Left hindlimb (tissue), 1 donor: Measurements from ENCODE around the gene GAGE12G.
"Not testable (repeated sequence)": the region's sequence is repeated elsewhere in the genome, so short reads cannot be mapped to it uniquely, and the experiment has no call there.

Source experiments
- DNase-seq: peaks from one replicate; pipeline ENCODE4 v3.0.0-alpha.2; 2018

The GAGE12G gene

GRCh38 chrX:49570100-49570499 is at the start of gene GAGE12G:
Gene GAGE12G, plus strand, starts transcription at chrX:49570400. Its CDS starts 1,155 bp downstream, at chrX:49571555.
- DNase-seq = not testable (repeated sequence)

- DNase-seq = not testable (repeated sequence)
Observed at GRCh38 chrX:49531877-49532276, 38.3 kb upstream of the GAGE12G start, which contains the start of gene GAGE12C. Gene GAGE12C, plus strand, starts transcription at chrX:49532177. Its CDS starts 1,155 bp downstream, at chrX:49533332.

GRCh38 chrX:49541433-49541832 is 28.8 kb upstream of the GAGE12G start, which contains the start of gene GAGE12D:
Gene GAGE12D, plus strand, starts transcription at chrX:49541733. Its CDS starts 1,155 bp downstream, at chrX:49542888.
- not testable (repeated sequence) for DNase-seq

GRCh38 chrX:49550989-49551388 is 19.2 kb upstream of the GAGE12G start, which contains the start of gene GAGE12E:
Gene GAGE12E, plus strand, starts transcription at chrX:49551289. Its CDS starts 1,155 bp downstream, at chrX:49552444.
- DNase-seq = not testable (repeated sequence)

GRCh38 chrX:49560542-49560941 is 9.7 kb upstream of the GAGE12G start, which contains the start of gene GAGE12F:
Gene GAGE12F, plus strand, starts transcription at chrX:49560842. Its CDS starts 1,155 bp downstream, at chrX:49561997.
- not testable (repeated sequence) for DNase-seq

DNA sequence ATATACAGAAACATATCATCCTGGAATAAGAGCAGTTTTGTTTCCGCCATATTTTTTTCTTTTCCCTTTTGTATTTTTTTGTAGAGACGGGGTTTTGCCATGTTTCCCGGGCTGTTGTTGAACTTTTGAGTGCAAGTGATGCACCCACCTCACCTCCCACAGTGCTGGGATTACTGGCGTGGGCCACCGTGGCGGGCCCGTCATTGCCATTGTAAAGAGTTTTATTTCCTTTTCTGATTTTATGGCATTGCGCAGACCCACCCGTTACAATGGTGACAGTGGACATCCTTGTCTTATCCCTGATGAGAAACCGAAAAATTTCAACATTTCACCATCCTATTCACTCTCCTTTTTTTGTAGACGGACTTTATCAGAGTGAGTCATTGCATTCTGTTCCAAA is 1.5 kb upstream of the GAGE12G start:
- not testable (repeated sequence) for DNase-seq

- DNase-seq = not testable (repeated sequence)
Observed at GRCh38 chrX:49569152-49569551, 1.0 kb upstream of the GAGE12G start.

GRCh38 chrX:49579649-49580048 is 9.4 kb downstream of the GAGE12G start, which contains the start of gene GAGE12H:
Gene GAGE12H, plus strand, starts transcription at chrX:49579949. Its CDS starts 1,155 bp downstream, at chrX:49581104.
- DNase-seq = not testable (repeated sequence)

- DNase-seq = not testable (repeated sequence)
Observed at GRCh38 chrX:49589196-49589595, 19.0 kb downstream of the GAGE12G start, which contains the start of gene GAGE2A. Gene GAGE2A, plus strand, starts transcription at chrX:49589496. Its CDS starts 1,155 bp downstream, at chrX:49590651.

DNA sequence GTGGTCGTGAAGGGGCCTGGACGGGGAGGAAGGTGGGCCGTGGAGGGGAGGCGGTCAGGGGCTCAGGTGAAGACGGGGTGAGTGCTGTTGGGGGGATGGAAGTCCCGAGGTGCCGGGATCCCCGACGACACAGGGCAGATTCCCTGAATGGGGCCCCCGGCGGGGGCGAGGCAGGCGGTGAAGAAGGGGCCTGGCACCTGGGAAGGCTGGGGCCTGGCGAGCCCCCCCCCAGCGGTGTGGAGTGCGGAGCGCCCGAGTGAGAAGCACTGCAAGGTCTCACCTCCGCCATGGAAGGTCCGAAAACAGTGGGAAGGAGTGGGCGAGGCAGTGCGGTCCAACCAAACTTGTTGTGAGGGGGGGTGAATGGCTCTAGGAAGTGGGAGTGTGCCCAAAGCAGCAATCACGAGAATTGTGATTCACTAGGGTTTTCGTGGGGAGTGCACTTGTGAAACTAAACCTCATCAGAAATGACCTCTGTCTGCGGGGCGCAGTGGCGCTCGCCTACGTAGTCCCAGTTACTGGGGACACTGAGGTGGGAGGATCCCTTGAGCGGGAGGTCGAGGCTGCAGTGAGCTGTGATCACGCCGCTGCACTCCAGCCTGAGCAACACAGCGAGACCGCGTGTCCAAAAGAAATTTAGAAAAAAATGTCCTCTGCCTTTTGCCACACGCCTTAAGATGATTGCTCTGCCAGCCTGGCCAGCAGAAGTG is 19.7 kb downstream of the GAGE12G start:
- not testable (repeated sequence) for DNase-seq

DNA sequence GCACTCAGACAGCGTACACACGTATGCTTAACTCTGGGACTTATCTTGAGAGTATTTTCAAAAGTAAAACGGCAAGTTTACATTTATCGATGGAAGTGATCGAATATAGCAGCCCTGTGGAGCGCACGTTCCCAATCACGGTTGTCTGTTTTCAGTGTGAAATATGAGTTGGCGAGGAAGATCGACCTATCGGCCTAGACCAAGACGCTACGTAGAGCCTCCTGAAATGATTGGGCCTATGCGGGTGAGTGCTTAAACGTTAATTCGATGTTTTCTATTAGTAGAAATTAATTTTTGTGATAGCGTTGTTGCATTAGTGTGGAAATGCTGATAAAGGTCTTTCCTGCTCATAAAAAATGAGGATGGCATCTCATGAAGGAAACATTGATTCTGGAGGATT is 20.3 kb downstream of the GAGE12G start:
- not testable (repeated sequence) for DNase-seq

GRCh38 chrX:49598720-49599119 is 28.5 kb downstream of the GAGE12G start, which contains the start of gene GAGE1:
Gene GAGE1, plus strand, starts transcription at chrX:49599020. Its CDS starts 1,155 bp downstream, at chrX:49600175.
- DNase-seq = not testable (repeated sequence)

GRCh38 chrX:49610718-49611310 is 40.6 kb downstream of the GAGE12G start:
- no peak for DNase-seq

DNA sequence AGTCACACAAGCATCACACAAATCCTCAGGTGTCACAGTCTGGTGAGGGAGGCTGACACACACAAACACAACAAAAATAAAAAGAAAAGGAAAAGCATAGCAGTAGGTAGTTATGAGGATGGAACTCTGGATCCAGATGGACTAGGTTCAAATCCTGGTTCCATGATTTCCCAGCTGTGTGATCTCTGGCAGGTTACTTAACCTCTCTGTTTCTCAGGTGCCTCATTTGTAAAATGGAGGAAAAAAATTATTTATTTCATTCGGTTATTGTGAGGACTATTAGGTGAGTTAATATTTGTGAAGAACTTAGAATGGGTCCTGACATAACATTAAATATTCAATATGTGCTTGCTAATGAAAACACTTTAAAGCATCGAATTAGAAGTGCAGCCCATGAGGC is 48.4 kb downstream of the GAGE12G start:
- DNase-seq = no peak
